ENCODE measurements around the gene ARHGEF19.
"Not testable (repeated sequence)": the region's sequence is repeated elsewhere in the genome, so short reads cannot be mapped to it uniquely, and the experiment has no call there.

The ARHGEF19 gene

DNA sequence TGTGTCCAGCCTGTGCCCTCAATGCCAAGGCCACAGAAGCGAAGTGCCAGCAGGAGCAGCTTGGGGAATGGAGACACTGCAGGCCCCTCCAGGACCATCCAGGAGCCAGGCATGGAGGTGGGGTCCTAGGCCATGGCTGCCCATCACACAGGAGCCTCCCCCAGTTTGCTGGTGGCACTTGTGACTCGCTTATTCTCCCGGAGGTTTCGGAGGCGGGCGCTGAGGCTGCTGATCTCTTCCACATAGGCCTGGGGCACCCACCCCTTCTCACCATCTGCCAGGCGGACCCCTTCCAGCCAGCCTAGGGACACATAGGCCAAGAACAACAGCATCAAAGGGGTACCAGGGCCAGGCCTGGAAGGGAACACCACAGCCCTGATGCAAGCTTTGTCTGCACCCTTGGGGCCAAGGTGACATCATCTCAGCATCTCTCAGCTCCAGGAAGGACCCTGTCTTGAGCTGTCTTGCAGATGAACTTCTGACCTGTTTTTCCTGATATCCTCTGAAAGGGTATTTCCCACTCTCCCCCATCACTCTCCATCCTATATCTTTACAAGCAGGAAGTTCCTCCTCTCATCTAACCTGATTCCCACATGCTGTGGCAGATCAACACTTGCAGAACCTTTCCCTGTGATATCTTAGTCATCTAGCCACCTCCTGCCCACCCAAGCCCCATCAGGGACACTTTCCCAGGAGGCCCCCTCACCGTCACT, 13.9 kb downstream of the ARHGEF19 start:
- no peak overlapping the region for H3K4me3 ChIP-seq (ENCODE audit: low read length)
- H3K27me3 ChIP-seq (ENCODE audit: control insufficient read depth, insufficient read depth, low read length): no peaks in the 10 kb centered on the region
- no peak overlapping the region for H3K27ac ChIP-seq (ENCODE audit: low read length)
- no peak overlapping the region for H3K9ac ChIP-seq (ENCODE audit: low read length)
- H3K36me3 ChIP-seq (ENCODE audit: control insufficient read depth, low read depth, low read length): peaks cover 6% of the 10 kb centered on the region
- H3K9me3 ChIP-seq (ENCODE audit: control insufficient read depth, low read depth, low read length): no peaks in the 10 kb centered on the region
- H3K4me1 ChIP-seq (ENCODE audit: control insufficient read depth, low read depth, low read length): no peaks in the 10 kb centered on the region

DNA sequence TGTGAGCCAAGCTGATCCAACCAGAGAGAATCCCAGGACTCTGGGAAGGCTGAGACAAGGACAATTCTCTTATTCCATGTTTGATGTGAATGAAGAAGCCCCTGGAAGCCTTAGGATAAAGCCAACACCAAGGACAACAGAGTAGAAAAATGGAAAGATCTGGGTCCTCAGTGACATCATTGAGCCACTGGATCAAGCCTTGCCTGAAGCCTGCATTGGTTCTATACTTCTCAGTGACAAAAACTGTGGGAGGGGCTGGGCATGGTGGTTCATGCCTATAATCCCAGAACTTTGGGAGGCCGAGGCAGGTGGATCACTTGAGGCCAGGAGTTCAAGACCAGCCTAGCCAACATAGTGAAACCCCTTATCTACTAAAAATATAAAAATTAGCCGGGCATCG, 15.6 kb downstream of the ARHGEF19 start:
- H3K9me3 ChIP-seq (ENCODE audit: control insufficient read depth, low read depth, low read length): no peaks in the 10 kb centered on the region
- no peak overlapping the region for H3K9ac ChIP-seq (ENCODE audit: low read length)
- no peaks in the 10 kb centered on the region for H3K36me3 ChIP-seq (ENCODE audit: control insufficient read depth, low read depth, low read length)
- no peak overlapping the region for H3K4me3 ChIP-seq (ENCODE audit: low read length)
- no peak overlapping the region for H3K27ac ChIP-seq (ENCODE audit: low read length)
- no peaks in the 10 kb centered on the region for H3K4me1 ChIP-seq (ENCODE audit: control insufficient read depth, low read depth, low read length)
- H3K27me3 ChIP-seq (ENCODE audit: control insufficient read depth, insufficient read depth, low read length): no peaks in the 10 kb centered on the region

DNA sequence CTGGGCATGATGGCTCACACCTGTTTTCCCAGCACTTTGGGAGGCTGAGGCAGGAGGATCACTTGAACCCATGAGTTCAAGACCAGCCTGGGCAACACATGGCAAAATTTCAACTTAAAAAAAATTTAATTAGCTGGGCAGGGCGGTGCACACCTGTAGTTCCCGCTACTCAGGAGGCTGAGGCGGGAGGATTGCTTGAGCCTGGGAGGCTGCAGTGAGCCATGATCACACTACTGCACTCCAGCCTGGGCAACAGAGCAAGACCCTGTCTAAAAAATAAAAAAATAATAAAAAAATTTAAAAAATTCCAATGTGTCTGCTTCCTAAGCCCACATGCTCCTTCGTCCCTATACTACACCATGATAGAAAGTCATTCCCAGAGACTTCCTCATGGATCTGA, 16.3 kb downstream of the ARHGEF19 start:
- H3K9me3 ChIP-seq (ENCODE audit: control insufficient read depth, low read depth, low read length); H3K4me1 ChIP-seq (ENCODE audit: control insufficient read depth, low read depth, low read length); H3K36me3 ChIP-seq (ENCODE audit: control insufficient read depth, low read depth, low read length); H3K27ac ChIP-seq (ENCODE audit: low read length); H3K27me3 ChIP-seq (ENCODE audit: control insufficient read depth, insufficient read depth, low read length); H3K9ac ChIP-seq (ENCODE audit: low read length); H3K4me3 ChIP-seq (ENCODE audit: low read length): not testable (repeated sequence)

GRCh38 chr1:16195518-16195905, 16.9 kb downstream of the ARHGEF19 start:
- H3K9ac ChIP-seq (ENCODE audit: low read length): no peak overlapping the region
- no peaks in the 10 kb centered on the region for H3K36me3 ChIP-seq (ENCODE audit: control insufficient read depth, low read depth, low read length)
- no peak overlapping the region for H3K27ac ChIP-seq (ENCODE audit: low read length)
- H3K4me1 ChIP-seq (ENCODE audit: control insufficient read depth, low read depth, low read length): no peaks in the 10 kb centered on the region
- H3K4me3 ChIP-seq (ENCODE audit: low read length): no peak overlapping the region
- no peaks in the 10 kb centered on the region for H3K27me3 ChIP-seq (ENCODE audit: control insufficient read depth, insufficient read depth, low read length)
- no peaks in the 10 kb centered on the region for H3K9me3 ChIP-seq (ENCODE audit: control insufficient read depth, low read depth, low read length)

- H3K27me3 ChIP-seq (ENCODE audit: control insufficient read depth, insufficient read depth, low read length): no peaks in the 10 kb centered on the region
- no peaks in the 10 kb centered on the region for H3K36me3 ChIP-seq (ENCODE audit: control insufficient read depth, low read depth, low read length)
- H3K27ac ChIP-seq (ENCODE audit: low read length): no peak overlapping the region
- H3K4me3 ChIP-seq (ENCODE audit: low read length): no peak overlapping the region
- H3K9ac ChIP-seq (ENCODE audit: low read length): no peak overlapping the region
- no peaks in the 10 kb centered on the region for H3K9me3 ChIP-seq (ENCODE audit: control insufficient read depth, low read depth, low read length)
- no peaks in the 10 kb centered on the region for H3K4me1 ChIP-seq (ENCODE audit: control insufficient read depth, low read depth, low read length)
These were observed 20.4 kb downstream of the ARHGEF19 start for GRCh38 chr1:16191916-16192546.

DNA sequence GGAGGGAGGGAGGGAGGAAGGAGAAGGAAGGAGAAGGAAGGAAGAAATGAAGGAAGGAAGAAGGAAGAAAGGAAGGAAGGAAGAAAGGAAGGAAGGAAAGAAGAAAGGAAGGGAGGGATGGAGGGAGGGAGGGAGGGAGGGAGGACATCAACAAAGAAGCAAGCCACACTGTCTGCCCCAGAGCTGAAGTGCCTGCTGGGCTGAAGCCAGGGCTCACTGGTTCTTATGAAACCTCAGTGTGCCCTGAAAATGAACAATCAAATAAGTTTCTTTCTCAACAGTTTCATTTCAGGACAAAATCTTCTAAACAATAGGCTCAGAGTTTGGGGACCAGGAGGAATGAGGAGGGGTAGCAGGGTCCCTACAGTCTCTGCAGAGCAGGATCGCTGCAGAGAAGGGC, 21.1 kb downstream of the ARHGEF19 start:
- Histone ChIP-seq H3K9me3 (ENCODE audit: control insufficient read depth, low read depth, low read length) (no peaks in the 10 kb centered on the region), H3K4me1 (ENCODE audit: control insufficient read depth, low read depth, low read length) (no peaks in the 10 kb centered on the region), H3K4me3 (ENCODE audit: low read length) (no peak overlapping the region), H3K9ac (ENCODE audit: low read length) (no peak overlapping the region), H3K27ac (ENCODE audit: low read length) (no peak overlapping the region), H3K27me3 (ENCODE audit: control insufficient read depth, insufficient read depth, low read length) (no peaks in the 10 kb centered on the region), H3K36me3 (ENCODE audit: control insufficient read depth, low read depth, low read length) (no peaks in the 10 kb centered on the region)

DNA sequence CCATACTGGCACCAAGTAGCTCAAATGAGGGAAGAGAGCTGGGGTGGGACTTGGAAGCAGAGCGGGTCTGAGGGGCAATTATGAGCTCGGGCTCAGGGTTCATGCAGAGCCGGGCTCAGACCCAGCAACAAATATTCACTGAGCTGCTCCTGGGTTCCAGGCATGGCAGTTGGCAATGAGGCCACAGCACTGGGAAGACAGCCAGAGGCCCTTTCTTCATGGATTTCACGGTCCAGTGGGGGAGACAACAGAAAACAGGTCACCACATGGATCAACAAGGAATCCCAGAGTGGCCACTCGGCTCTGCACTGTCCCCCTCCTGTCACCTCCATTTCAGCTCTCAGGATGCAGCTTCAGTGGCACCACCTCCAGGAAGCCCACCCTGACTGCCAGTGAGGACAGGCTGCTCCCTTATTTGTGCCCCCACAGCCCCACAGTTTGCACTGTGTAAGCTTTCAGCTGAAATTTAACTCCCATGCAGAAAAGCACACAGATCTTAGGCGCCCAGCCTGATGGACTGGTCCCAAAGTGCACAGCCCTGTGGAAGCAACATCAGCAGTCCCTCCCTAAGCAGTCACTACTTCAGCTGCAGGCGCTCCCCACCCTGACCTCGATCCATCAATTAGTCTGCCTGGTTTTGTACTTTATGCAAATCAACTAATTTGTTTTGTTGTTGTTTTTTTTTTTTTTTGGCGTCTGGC, 22.4 kb downstream of the ARHGEF19 start:
- no peak overlapping the region for H3K9ac ChIP-seq (ENCODE audit: low read length)
- H3K27me3 ChIP-seq (ENCODE audit: control insufficient read depth, insufficient read depth, low read length): no peaks in the 10 kb centered on the region
- H3K27ac ChIP-seq (ENCODE audit: low read length): no peak overlapping the region
- no peaks in the 10 kb centered on the region for H3K9me3 ChIP-seq (ENCODE audit: control insufficient read depth, low read depth, low read length)
- no peaks in the 10 kb centered on the region for H3K4me1 ChIP-seq (ENCODE audit: control insufficient read depth, low read depth, low read length)
- H3K36me3 ChIP-seq (ENCODE audit: control insufficient read depth, low read depth, low read length): no peaks in the 10 kb centered on the region
- no peak overlapping the region for H3K4me3 ChIP-seq (ENCODE audit: low read length)

- H3K27ac ChIP-seq (ENCODE audit: low read length): no peak overlapping the region
- H3K4me3 ChIP-seq (ENCODE audit: low read length): no peak overlapping the region
- no peaks in the 10 kb centered on the region for H3K9me3 ChIP-seq (ENCODE audit: control insufficient read depth, low read depth, low read length)
- no peak overlapping the region for H3K9ac ChIP-seq (ENCODE audit: low read length)
- no peaks in the 10 kb centered on the region for H3K27me3 ChIP-seq (ENCODE audit: control insufficient read depth, insufficient read depth, low read length)
- no peaks in the 10 kb centered on the region for H3K4me1 ChIP-seq (ENCODE audit: control insufficient read depth, low read depth, low read length)
- no peaks in the 10 kb centered on the region for H3K36me3 ChIP-seq (ENCODE audit: control insufficient read depth, low read depth, low read length)
These were observed 23.4 kb downstream of the ARHGEF19 start for GRCh38 chr1:16189003-16189402.

GRCh38 chr1:16187748-16188401, 24.6 kb downstream of the ARHGEF19 start:
- H3K27me3 ChIP-seq (ENCODE audit: control insufficient read depth, insufficient read depth, low read length): no peaks in the 10 kb centered on the region
- H3K27ac ChIP-seq (ENCODE audit: low read length): no peak overlapping the region
- no peaks in the 10 kb centered on the region for H3K4me1 ChIP-seq (ENCODE audit: control insufficient read depth, low read depth, low read length)
- no peak overlapping the region for H3K9ac ChIP-seq (ENCODE audit: low read length)
- H3K4me3 ChIP-seq (ENCODE audit: low read length): no peak overlapping the region
- H3K36me3 ChIP-seq (ENCODE audit: control insufficient read depth, low read depth, low read length): no peaks in the 10 kb centered on the region
- H3K9me3 ChIP-seq (ENCODE audit: control insufficient read depth, low read depth, low read length): no peaks in the 10 kb centered on the region

DNA sequence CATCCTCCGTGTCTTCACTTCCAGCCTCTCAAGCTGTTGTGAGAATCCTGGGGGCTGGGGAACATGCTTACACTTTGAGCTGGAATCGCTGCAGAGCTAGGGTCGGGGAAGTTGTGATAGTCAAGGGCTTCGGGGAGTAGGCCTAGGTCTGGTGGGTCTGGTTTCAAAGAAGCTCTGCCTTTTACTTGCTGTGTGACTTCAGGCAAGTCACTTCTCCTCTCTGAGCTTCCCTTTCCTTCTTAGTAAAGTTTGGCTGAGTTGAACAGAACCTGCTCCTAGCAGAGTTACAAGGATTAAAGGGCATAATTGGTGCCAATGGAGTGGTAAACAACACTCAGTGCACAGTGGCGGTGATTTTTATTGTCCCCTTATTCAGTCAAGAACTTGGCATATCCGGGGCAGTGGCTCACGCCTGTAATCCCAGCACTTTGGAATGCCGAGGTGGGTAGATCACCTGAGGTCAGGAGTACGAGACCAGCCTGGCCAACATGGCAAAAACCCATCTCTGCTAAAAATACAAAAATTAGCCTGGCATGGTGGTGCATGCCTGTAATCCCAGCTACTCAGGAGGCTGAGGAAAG, 25.7 kb downstream of the ARHGEF19 start:
- Histone ChIP-seq H3K4me3 (ENCODE audit: low read length) (no peak overlapping the region), H3K9me3 (ENCODE audit: control insufficient read depth, low read depth, low read length) (no peaks in the 10 kb centered on the region), H3K9ac (ENCODE audit: low read length) (no peak overlapping the region), H3K27ac (ENCODE audit: low read length) (no peak overlapping the region), H3K27me3 (ENCODE audit: control insufficient read depth, insufficient read depth, low read length) (no peaks in the 10 kb centered on the region), H3K4me1 (ENCODE audit: control insufficient read depth, low read depth, low read length) (peaks cover 6% of the 10 kb centered on the region), H3K36me3 (ENCODE audit: control insufficient read depth, low read depth, low read length) (no peaks in the 10 kb centered on the region)

GRCh38 chr1:16184557-16185303, 27.7 kb downstream of the ARHGEF19 start:
- no peak overlapping the region for H3K9ac ChIP-seq (ENCODE audit: low read length)
- H3K36me3 ChIP-seq (ENCODE audit: control insufficient read depth, low read depth, low read length): no peaks in the 10 kb centered on the region
- no peak overlapping the region for H3K4me3 ChIP-seq (ENCODE audit: low read length)
- H3K4me1 ChIP-seq (ENCODE audit: control insufficient read depth, low read depth, low read length): peaks cover 9% of the 10 kb centered on the region
- H3K9me3 ChIP-seq (ENCODE audit: control insufficient read depth, low read depth, low read length): no peaks in the 10 kb centered on the region
- no peaks in the 10 kb centered on the region for H3K27me3 ChIP-seq (ENCODE audit: control insufficient read depth, insufficient read depth, low read length)
- no peak overlapping the region for H3K27ac ChIP-seq (ENCODE audit: low read length)

All from iPS-18a (cell line).